GM19463 (cell line): ENCODE measurements around the gene MINPP1.
"Not testable (repeated sequence)": the region's sequence is repeated elsewhere in the genome, so short reads cannot be mapped to it uniquely, and the experiment has no call there.

Source experiments
- ATAC-seq: cut with Tn5 transposase; IDR thresholded peaks from one replicate; pipeline ENCODE4 v1.9.1; 2021; ENCODE audit warnings: mild to moderate bottlenecking, moderate library complexity; ENCODE audit not compliant: unreplicated experiment

Gene MINPP1

DNA sequence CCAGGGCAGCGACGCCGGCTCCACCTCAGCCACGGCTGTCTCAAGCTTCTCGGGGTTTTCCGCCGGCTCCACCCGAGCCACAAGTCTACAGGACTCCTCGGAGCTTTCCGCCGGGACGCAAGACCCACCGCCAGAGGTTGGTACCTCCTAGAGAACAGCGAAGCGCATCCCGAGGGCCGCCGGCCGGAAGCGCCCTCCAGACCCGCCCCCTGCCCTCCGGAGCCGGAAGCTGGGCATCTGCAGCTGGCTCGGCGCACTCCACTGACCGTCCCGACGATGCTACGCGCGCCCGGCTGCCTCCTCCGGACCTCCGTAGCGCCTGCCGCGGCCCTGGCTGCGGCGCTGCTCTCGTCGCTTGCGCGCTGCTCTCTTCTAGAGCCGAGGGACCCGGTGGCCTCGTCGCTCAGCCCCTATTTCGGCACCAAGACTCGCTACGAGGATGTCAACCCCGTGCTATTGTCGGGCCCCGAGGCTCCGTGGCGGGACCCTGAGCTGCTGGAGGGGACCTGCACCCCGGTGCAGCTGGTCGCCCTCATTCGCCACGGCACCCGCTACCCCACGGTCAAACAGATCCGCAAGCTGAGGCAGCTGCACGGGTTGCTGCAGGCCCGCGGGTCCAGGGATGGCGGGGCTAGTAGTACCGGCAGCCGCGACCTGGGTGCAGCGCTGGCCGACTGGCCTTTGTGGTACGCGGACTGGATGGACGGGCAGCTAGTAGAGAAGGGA is at the start of gene MINPP1:
TSS of gene MINPP1 (plus strand) at position 254 of the 726 bp plus-strand sequence. CDS start at position 277, 23 bp downstream.
- ATAC-seq: peak; percentile 90

DNA sequence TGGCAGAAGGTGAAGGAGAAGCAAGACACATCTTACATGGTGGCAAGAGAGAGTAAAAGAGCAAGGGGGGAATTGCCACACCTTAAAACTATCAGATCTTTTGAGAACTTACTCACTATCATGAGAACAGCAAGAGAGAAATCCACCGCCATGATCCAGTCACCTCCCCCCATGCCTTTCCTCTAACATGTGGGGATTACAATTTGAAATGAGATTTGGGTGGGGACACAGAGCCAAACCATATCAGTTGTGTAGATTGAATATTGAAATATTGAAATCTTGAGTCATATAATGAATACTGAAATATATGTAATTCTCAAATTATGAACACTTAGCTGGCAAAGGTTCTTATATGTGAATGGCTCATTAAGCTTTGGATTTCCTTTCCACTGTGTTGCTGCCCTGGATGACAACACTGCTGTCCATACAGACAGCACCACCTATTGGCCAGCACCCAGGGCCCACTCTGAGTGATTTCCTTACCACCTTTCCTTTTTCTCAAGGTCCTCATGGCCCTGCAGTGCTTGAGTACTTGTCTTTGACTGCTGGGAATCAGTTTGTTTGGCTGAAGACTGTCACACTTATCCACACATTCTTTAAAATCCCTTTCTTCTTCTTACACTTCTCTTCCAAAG is 48.0 kb upstream of the MINPP1 start:
- not testable (repeated sequence) for ATAC-seq

DNA sequence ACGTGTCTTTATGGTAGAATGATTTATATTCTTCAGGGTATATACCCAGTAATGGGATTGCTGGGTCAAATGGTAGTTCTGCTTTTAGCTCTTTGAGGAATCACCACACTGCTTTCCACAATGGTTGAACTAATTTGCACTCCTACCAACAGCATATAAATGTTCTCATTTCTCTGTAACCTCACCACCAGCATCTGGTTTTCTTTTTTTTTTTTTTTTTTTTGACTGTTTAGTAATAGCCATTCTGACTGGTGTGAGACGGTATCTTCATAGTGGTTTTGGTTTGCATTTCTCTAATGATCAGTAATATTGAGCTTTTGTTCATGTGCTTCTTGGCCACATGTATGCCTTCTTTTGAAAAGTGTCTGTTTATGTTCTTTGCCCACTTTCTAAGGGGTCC is 42.9 kb upstream of the MINPP1 start:
- not testable (repeated sequence) for ATAC-seq

GRCh38 chr10:87466849-87467248 is 37.8 kb upstream of the MINPP1 start:
- not testable (repeated sequence) for ATAC-seq

DNA sequence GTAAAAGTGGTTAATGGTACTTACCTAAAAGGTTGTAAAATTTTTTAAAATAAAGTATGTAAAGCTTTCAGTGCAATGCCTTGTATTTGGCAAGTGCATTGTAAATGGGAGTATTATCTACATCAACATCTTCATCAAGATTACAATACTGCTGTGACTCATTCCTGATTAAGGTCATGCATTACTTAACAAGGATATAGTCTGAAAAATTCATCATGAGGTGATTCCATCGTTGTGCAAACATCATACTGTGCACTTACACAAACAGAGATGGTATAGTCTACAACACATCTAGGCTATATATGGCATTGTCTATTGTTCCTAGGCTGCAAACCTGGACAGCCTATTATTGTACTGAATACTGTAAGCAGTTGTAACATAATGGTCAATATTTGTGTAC is 16.0 kb upstream of the MINPP1 start:
- not testable (repeated sequence) for ATAC-seq

- not testable (repeated sequence) for ATAC-seq
Observed at GRCh38 chr10:87490285-87490684, 14.4 kb upstream of the MINPP1 start.

GRCh38 chr10:87492450-87492849 is 12.2 kb upstream of the MINPP1 start:
- ATAC-seq: not testable (repeated sequence)

DNA sequence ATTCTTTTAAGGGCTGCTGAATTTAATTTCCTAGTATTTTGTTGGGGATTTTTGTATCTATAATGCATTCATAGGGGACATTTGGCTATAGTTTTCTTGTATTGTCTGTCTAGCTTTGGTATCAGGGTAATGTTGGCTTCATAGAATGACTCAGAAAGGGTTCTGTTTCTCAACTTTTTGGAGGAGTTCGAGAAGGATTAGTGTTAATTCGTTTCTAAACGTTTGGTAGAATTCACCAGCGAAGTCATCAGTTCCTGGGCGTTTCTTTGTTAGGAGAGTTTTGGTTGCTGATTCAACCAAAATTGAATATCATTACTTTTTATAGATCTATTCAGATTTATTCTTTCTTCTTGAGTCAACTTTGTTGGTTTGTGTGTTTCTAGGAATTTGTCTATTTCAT is 9.2 kb upstream of the MINPP1 start:
- not testable (repeated sequence) for ATAC-seq

DNA sequence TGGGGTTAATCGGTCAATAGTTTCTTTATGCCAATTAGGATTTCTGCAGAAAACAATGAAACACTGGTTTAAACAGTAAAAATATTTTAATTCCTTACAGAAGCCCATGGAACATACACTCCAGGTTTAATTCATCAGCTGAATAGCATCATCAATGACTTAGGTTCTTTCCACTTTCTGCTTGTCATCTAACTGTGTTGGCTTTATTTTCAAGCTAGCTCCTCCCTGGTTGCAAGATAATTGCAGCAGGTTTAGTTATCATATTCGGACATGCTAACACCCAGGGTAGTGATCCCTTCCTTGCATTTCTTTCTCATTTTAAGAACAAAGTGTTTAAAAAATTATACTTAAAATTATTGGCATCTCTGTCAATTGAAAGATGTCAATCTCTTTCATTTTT is 7.3 kb upstream of the MINPP1 start:
- not testable (repeated sequence) for ATAC-seq

DNA sequence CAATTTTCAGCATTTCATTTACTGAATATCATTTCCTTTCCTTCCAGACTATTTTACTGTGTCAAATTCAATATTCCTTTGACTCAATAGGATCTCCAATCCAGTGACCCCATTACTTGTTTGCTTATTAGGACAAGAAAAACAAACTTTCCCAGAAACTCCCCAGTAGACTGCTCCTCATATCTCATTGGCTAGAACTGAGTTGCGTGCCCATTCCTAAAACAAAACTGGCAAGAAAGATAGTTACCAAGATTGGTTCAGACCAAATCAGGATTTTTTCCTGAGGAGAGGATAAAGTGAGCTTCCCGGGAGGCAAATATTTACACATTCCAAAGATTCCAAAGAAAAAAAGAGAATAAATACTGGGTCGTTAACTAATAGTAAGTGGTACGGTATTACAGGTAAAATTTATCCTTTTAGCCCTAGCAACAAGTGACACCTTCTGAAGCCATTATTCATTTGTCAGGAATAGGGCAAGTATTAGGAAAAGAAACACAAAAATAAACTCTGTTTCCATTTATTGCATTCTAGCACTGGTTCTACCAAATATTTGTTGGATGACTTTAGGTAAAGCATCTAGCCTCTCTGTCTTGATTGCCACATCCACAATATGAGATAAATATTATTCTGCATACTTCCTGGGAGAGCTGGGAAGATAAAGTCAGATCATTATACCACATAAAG is 6.4 kb upstream of the MINPP1 start:
- not testable (repeated sequence) for ATAC-seq

DNA sequence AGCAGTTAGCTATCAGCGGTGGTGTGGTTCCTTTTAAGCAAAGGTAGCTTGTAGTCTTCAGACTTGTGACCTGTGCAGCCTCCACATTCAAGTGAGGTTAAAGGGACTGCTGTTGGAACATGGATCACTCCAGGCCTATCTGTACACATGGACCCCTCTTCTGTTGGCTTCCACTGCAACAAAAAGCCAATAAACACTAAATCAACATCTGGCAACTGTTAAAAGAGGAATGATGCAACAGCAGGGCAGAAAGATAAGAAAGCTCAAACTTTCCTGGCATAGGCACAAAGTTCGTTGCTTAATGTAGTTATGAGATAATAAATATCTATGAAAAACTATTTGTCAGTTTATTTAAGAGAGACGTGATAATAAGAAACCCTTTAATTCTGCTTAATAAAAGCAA is 4.0 kb upstream of the MINPP1 start:
- ATAC-seq: no peak

GRCh38 chr10:87503401-87503800 is 1.3 kb upstream of the MINPP1 start:
- ATAC-seq: no peak

GRCh38 chr10:87503886-87504285 is 807 bp upstream of the MINPP1 start:
- ATAC-seq: no peak

GRCh38 chr10:87504307-87504639 is 420 bp upstream of the MINPP1 start:
- no peak for ATAC-seq

DNA sequence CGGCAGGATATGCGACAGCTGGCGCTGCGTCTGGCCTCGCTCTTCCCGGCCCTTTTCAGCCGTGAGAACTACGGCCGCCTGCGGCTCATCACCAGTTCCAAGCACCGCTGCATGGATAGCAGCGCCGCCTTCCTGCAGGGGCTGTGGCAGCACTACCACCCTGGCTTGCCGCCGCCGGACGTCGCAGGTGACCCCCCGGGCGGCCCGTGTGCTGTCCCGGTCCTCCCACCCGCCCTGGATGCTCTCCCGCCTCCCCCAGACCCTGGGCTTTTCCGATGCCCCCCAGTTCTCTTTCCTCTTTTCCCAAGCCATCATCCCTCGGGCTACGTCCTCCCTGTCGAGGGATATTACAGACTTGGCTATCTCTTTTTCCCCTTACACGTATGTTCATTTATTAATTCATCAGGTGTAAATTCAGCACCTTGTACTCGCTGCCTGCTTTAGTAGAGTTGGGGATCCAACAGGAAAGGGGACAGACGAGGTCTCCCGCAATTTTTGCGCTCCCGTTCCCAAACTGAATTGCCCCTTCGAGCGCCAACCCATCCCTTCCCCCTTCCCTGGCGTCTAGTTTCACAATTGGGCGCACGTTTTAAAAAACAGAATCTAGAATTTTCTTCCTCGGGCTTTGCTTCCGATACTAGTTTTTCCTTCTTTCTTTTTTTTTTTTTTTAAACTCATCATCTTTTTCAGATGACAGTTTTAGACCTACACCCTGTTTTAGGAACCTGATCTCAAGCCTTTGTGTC is 846 bp downstream of the MINPP1 start:
- peak; percentile 50 for ATAC-seq

GRCh38 chr10:87506956-87507355 is 2.3 kb downstream of the MINPP1 start:
- no peak for ATAC-seq

DNA sequence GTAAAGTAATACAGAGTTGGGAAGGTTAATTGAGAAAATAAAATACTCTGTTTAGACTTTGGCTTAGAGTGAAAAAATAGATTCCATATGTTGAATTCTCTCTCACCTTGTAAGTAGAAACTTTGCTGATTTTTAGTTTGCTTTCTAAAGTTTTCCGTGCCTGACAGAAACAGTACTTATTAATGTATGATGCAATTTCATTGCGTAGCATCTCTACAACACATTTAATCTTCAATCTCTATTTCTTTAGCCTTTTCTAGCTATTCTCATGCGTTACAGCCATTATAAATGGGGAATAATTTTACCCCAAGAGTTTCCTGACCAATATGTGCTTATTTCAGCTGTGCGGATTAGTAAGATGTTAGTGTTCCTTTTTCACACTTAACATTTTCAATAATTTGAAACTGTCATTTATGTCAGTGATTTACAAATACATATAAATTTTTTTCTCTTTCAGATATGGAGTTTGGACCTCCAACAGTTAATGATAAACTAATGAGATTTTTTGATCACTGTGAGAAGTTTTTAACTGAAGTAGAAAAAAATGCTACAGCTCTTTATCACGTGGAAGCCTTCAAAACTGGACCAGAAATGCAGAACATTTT is 3.3 kb downstream of the MINPP1 start:
- ATAC-seq: no peak

DNA sequence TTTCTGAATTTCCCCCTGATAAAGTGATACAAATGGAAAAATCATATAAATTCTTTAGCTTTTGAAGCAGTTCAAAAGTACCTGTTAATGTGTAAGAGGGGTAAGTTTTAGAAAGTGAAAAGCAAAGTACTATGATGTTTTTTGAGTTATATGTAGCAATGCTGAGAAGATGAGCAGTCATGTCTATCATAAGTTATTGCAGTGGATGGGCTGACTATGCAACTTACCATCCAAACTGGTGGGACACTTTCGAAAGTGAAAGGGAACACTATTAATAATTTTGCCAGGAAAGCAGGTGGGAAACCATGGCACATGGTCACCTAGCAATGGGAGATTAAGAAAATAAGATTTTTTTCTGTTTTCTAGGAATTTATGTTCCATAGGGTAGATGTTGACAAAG is 4.1 kb downstream of the MINPP1 start:
- no peak for ATAC-seq

GRCh38 chr10:87510025-87510424 is 5.3 kb downstream of the MINPP1 start:
- no peak for ATAC-seq

- no peak for ATAC-seq
Observed at GRCh38 chr10:87511526-87511925, 6.8 kb downstream of the MINPP1 start.

DNA sequence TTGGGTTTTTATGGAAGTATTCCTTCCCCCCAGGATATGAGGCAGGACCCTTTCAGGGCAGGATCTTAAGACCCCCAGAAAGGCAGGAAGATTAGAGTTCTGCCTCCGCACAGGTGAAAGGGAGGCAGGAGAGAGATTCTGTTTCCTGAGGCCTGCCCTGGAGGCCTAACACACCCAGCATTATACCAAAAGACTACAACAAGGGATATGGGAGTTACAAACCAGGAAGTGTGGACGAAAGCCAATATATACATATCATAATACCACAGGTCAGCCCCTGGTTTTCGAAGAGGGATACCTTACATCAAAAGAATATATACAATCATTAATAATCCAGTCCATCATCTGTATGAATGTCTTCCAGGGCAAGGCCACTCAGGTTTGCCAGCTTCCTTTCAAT is 14.2 kb downstream of the MINPP1 start:
- ATAC-seq: no peak
